CD4-positive, alpha-beta T cell (primary cell): ENCODE measurements around the gene RCOR3. TPM values are rescaled to one million over a fixed set of nuclear protein-coding genes. Genes with fewer than 3 reads are reported as not detected.

ENCODE experiments used
- ATAC-seq: fragments of 200-7000 bp; cut with Tn5 transposase; one replicate; pipeline ENCODE4 v1.10.0; 2022; ENCODE audit warnings: mild to moderate bottlenecking; ENCODE audit not compliant: poor library complexity
- CTCF ChIA-PET: fragments of 350-600 bp; sonication (Branson Sonifier 250); formaldehyde crosslinking; loops from one replicate; lab custom pipeline; 2021; ENCODE audit warnings: antibody characterized with exemption, inconsistent platforms; lab: Charles Lee
- POLR2A ChIA-PET: fragments of 350-600 bp; sonication (Branson Sonifier 250); formaldehyde crosslinking; loops from one replicate; lab custom pipeline; 2021; ENCODE audit warnings: antibody characterized with exemption, inconsistent platforms; lab: Charles Lee
- DNase-seq, 14 experiments: peaks; one replicate each; pipeline ENCODE4 v3.0.0-alpha.2; 2013 to 2020; ENCODE audit warnings: mixed read lengths in 2 of 14
- H3K27ac ChIP-seq, 2 donors: one replicate each; pipeline versions ENCODE4 v1.5.1 to v1.7.0; 2013; ENCODE audit warnings: low read length in 2 of 2, low read depth in 1 of 2, mild to moderate bottlenecking in 1 of 2
- H3K27me3 ChIP-seq, 2 experiments: 1 replicate in 1 of 2; 2 replicates in 1 of 2; pipeline versions ENCODE4 v1.6.1 to v1.7.0; 2013; ENCODE audit warnings: low read length in 2 of 2, control low read depth in 1 of 2, mild to moderate bottlenecking in 1 of 2, moderate library complexity in 1 of 2; ENCODE audit not compliant: insufficient read depth in 2 of 2, control insufficient read depth in 1 of 2
- H3K36me3 ChIP-seq: one replicate; pipeline ENCODE4 v1.6.1; 2013; ENCODE audit warnings: low read length, control low read depth; ENCODE audit not compliant: insufficient read depth
- H3K4me1 ChIP-seq: one replicate; pipeline ENCODE4 v1.6.1; 2013; ENCODE audit warnings: low read length, control low read depth; ENCODE audit not compliant: insufficient read depth
- H3K4me3 ChIP-seq: one replicate; pipeline ENCODE4 v1.5.1; 2013; ENCODE audit warnings: mild to moderate bottlenecking, low read length, moderate library complexity
- H3K9me3 ChIP-seq, 2 experiments: 1 replicate in 1 of 2; 2 replicates in 1 of 2; pipeline versions ENCODE4 v1.6.1 to v1.7.0; 2013; ENCODE audit warnings: low read length in 2 of 2, mild to moderate bottlenecking in 2 of 2, control low read depth in 1 of 2, moderate library complexity in 1 of 2; ENCODE audit not compliant: control insufficient read depth in 1 of 2, insufficient read depth in 1 of 2
- H3K27ac Mint-ChIP-seq: one replicate; pipeline ENCODE4 v1.8.0; 2020; ENCODE audit warnings: mixed read lengths
- H3K27me3 Mint-ChIP-seq: one replicate; pipeline ENCODE4 v1.8.0; 2021; ENCODE audit warnings: mixed read lengths
- H3K36me3 Mint-ChIP-seq: one replicate; pipeline ENCODE4 v1.8.0; 2021; ENCODE audit warnings: low read depth, mixed read lengths
- H3K4me1 Mint-ChIP-seq: one replicate; pipeline ENCODE4 v1.8.0; 2021; ENCODE audit warnings: low read depth, mixed read lengths
- H3K4me3 Mint-ChIP-seq: one replicate; pipeline ENCODE4 v1.8.0; 2020; ENCODE audit warnings: mild to moderate bottlenecking, mixed read lengths
- H3K9me3 Mint-ChIP-seq: one replicate; pipeline ENCODE4 v1.8.0; 2020; ENCODE audit warnings: mixed read lengths
- intact Hi-C, 2 experiments: fragments of 100-400 bp; cut with DNase I in 1 of 2; cut with micrococcal nuclease in 1 of 2; formaldehyde crosslinking; loops; one replicate each; pipeline versions ENCODE4 v1.15.1 to v1.9.0; 2023 to 2025; cut with DNase I, micrococcal nuclease
- total RNA-seq, 174 experiments: library from RNA in 2 of 174; stranded (reverse) in 2 of 174; gene quantifications; one replicate each; pipeline ENCODE4 v1.2.3 and lab custom pipeline; 2021 to 2026
- TF ChIP-seq, protein P1 (sequence below): fragments of 200-600 bp; IDR thresholded peaks from one replicate; pipeline ENCODE4 v1.8.0; 2022; ENCODE audit warnings: antibody characterized with exemption, mild to moderate bottlenecking

Gene RCOR3
- total RNA-seq, 2 experiments from 2014 or later, result 55.7 to 60.5 TPM

GRCh38 chr1:211328084-211328694 lies 69.0 kb downstream of the RCOR3 start:
- H3K9me3 Mint-ChIP-seq, result no peaks in the 10 kb centered on the region
- H3K4me3 ChIP-seq, result peak overlapping the region; percentile 86
- no peak for DNase-seq

DNA sequence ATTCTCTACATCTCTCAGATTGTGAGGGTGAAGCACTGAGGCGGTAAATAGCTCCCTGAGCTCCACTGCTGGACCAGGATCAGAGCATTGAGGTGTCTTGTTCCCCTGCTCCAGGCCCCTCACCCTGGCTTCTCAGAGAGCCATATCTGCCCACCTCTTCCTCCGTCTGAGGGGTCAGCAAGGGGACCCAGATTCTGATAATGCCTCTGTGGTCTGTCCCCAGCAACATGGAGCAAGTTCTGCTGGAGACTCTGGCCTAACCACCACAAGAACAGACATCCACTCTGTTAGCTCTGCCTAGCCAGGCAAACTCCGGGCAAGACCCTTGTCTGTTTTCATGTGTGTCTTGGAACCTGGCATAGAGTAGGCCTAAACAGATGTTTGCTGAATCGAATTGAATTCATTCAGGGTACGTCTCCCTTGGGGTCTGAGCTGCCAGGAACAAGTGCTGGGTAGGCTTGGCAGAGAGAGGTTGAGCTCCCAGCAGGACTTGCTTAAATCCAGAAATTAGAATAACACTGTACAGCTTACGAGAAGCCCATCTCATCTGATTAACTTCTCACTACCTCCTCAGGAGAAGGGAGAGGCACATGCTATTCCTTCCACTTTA lies 69.8 kb downstream of the RCOR3 start:
- CTCF ChIA-PET, result interaction anchor here (1.0 to 1.9 kb wide), 4 partner anchors 11 to 147 kb away, joined by 3 to 5 read pairs (median 4); no protein-coding TSS in a partner anchor
- Mint-ChIP-seq H3K36me3 (peaks cover 18% of the 10 kb centered on the region), H3K4me3 (peak overlapping the region; percentile 95), H3K9me3 (no peaks in the 10 kb centered on the region), H3K27ac (peak overlapping the region; percentile 83), H3K4me1 (peaks cover 88% of the 10 kb centered on the region), H3K27me3 (no peaks in the 10 kb centered on the region)
- intact Hi-C loops, result loop anchor here (5.0 to 10.0 kb wide), 4 partner anchors 46 to 253 kb away; partner anchors contain the start of gene SLC30A1 (in 1 of the 2)
- H3K4me3 ChIP-seq, result peak overlapping the region; percentile 86
- H3K4me1 ChIP-seq, result peaks cover 78% of the 10 kb centered on the region
- POLR2A ChIA-PET, result interaction anchor here (0.7 to 4.9 kb wide), 5 partner anchors 9 to 70 kb away, joined by 3 to 44 read pairs (median 15); no protein-coding TSS in a partner anchor
- no peaks in the 10 kb centered on the region for H3K9me3 ChIP-seq
- DNase-seq (no peak), ATAC-seq (no peak)
- H3K27me3 ChIP-seq, result no peaks in the 10 kb centered on the region
- peaks cover 3% of the 10 kb centered on the region for H3K36me3 ChIP-seq
- peak overlapping the region; percentile 68 to 72 for H3K27ac ChIP-seq
- TF ChIP-seq, protein P1, sequence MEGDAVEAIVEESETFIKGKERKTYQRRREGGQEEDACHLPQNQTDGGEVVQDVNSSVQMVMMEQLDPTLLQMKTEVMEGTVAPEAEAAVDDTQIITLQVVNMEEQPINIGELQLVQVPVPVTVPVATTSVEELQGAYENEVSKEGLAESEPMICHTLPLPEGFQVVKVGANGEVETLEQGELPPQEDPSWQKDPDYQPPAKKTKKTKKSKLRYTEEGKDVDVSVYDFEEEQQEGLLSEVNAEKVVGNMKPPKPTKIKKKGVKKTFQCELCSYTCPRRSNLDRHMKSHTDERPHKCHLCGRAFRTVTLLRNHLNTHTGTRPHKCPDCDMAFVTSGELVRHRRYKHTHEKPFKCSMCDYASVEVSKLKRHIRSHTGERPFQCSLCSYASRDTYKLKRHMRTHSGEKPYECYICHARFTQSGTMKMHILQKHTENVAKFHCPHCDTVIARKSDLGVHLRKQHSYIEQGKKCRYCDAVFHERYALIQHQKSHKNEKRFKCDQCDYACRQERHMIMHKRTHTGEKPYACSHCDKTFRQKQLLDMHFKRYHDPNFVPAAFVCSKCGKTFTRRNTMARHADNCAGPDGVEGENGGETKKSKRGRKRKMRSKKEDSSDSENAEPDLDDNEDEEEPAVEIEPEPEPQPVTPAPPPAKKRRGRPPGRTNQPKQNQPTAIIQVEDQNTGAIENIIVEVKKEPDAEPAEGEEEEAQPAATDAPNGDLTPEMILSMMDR, result no peak

More at GRCh38 chr1:211328084-211328694, 69.0 kb downstream of the RCOR3 start:
- peaks cover 75% of the 10 kb centered on the region for H3K4me1 ChIP-seq
- Mint-ChIP-seq H3K27ac (peak overlapping the region; percentile 83), H3K4me3 (peak overlapping the region; percentile 95), H3K36me3 (peaks cover 18% of the 10 kb centered on the region), H3K27me3 (no peaks in the 10 kb centered on the region), H3K4me1 (peaks cover 89% of the 10 kb centered on the region)
- no peak for ATAC-seq
- H3K27me3 ChIP-seq, result no peaks in the 10 kb centered on the region
- no peaks in the 10 kb centered on the region for H3K9me3 ChIP-seq
- TF ChIP-seq, protein P1, result no peak
- H3K27ac ChIP-seq, result peak overlapping the region; percentile 68 to 72
- POLR2A ChIA-PET, result interaction anchor here (0.6 to 4.9 kb wide), 10 partner anchors 9 to 99 kb away, joined by 3 to 44 read pairs (median 4); no protein-coding TSS in a partner anchor
- CTCF ChIA-PET, result interaction anchor here (1.0 to 1.9 kb wide), 3 partner anchors 10 to 30 kb away, joined by 3 to 5 read pairs (median 4); no protein-coding TSS in a partner anchor
- H3K36me3 ChIP-seq, result peaks cover 3% of the 10 kb centered on the region
- intact Hi-C loops, result loop anchor here (5.0 to 10.0 kb wide), 4 partner anchors 47 to 254 kb away; partner anchors contain the start of gene SLC30A1 (in 1 of the 2)

DNA sequence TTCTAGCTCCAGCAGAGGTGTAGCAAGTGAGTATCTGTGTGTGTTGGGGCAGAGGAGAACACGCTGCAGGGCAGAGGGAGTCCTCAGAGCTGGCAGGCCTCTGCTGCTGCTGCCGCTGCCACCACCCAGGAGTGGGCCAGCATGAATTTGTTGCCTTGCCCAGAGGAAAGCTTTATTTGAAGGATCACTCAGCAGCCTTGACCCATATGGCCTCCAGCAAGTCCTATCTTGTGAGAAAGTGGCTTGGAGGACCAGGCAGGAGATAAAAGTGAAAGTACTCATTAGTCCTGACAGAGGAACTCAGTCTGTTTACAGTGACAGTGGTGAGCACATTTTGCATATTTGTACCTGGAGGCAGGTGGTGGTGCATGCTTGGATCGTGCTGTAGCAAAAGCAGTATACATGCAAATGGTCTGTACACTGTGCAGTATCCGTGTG lies 70.6 kb downstream of the RCOR3 start:
- Mint-ChIP-seq H3K4me1 (peaks cover 88% of the 10 kb centered on the region), H3K36me3 (peaks cover 18% of the 10 kb centered on the region), H3K27ac (peak overlapping the region; percentile 83), H3K9me3 (no peaks in the 10 kb centered on the region), H3K27me3 (no peaks in the 10 kb centered on the region), H3K4me3 (peak overlapping the region; percentile 95)
- Histone ChIP-seq H3K4me1 (peaks cover 86% of the 10 kb centered on the region), H3K9me3 (no peaks in the 10 kb centered on the region), H3K36me3 (peaks cover 3% of the 10 kb centered on the region), H3K27ac (peak overlapping the region; percentile 68 to 72), H3K4me3 (peak overlapping the region; percentile 86), H3K27me3 (no peaks in the 10 kb centered on the region)
- DNase-seq (peak in 3 of 14 experiments; percentile 37 to 40 (median 37)), ATAC-seq (peak; percentile 37)
- intact Hi-C loops, result loop anchor here (5.0 to 10.0 kb wide), 4 partner anchors 45 to 253 kb away; partner anchors contain the start of gene SLC30A1 (in 1 of the 2)
- TF ChIP-seq, protein P1, result no peak
- ChIA-PET CTCF (interaction anchor here (1.4 kb wide), 1 partner anchor 147 kb away, joined by 4 read pairs; no protein-coding TSS in a partner anchor), POLR2A (interaction anchor here (1.9 to 4.9 kb wide), 3 partner anchors 8 to 53 kb away, joined by 15 to 44 read pairs (median 26); no protein-coding TSS in a partner anchor)
